GM20431 (cell line): Measurements from ENCODE around the gene ADK.

Experiments
- in situ Hi-C: fragments of 300-500 bp; cut with MseI, MboI; formaldehyde crosslinking; loops from one replicate; pipeline ENCODE4 v1.15.0; 2020; ENCODE audit warnings: low sequenced_read_pairs; ENCODE audit not compliant: unreplicated experiment

Gene ADK

GRCh38 chr10:74394416-74394969 lies 243.5 kb downstream of the ADK start:
- in situ Hi-C loops: no loop called here

GRCh38 chr10:74400186-74400585 lies 249.2 kb downstream of the ADK start:
- in situ Hi-C loops: no loop called here

- in situ Hi-C loops: no loop called here
Measured at GRCh38 chr10:74406006-74406405, 255.0 kb downstream of the ADK start.

GRCh38 chr10:74415146-74415839 lies 264.3 kb downstream of the ADK start:
- in situ Hi-C loops: no loop called here

- in situ Hi-C loops: no loop called here
Measured at GRCh38 chr10:74417397-74417796, 266.4 kb downstream of the ADK start.

- in situ Hi-C loops: no loop called here
Measured at GRCh38 chr10:74418285-74418872, 267.4 kb downstream of the ADK start.

- in situ Hi-C loops: no loop called here
Measured at GRCh38 chr10:74419491-74419951, 268.5 kb downstream of the ADK start.

GRCh38 chr10:74419958-74420375 lies 268.9 kb downstream of the ADK start:
- in situ Hi-C loops: no loop called here

- in situ Hi-C loops: no loop called here
Measured at GRCh38 chr10:74424565-74424964, 273.5 kb downstream of the ADK start.

GRCh38 chr10:74425456-74426001 lies 274.5 kb downstream of the ADK start:
- in situ Hi-C loops: no loop called here

GRCh38 chr10:74431816-74432215 lies 280.8 kb downstream of the ADK start:
- in situ Hi-C loops: no loop called here

GRCh38 chr10:74432841-74433594 lies 282.0 kb downstream of the ADK start:
- in situ Hi-C loops: no loop called here

GRCh38 chr10:74433595-74433956 lies 282.6 kb downstream of the ADK start:
- in situ Hi-C loops: no loop called here

- in situ Hi-C loops: no loop called here
Measured at GRCh38 chr10:74433993-74434392, 283.0 kb downstream of the ADK start.

- in situ Hi-C loops: no loop called here
Measured at GRCh38 chr10:74434547-74434946, 283.5 kb downstream of the ADK start.

- in situ Hi-C loops: no loop called here
Measured at GRCh38 chr10:74436523-74437170, 285.6 kb downstream of the ADK start.

GRCh38 chr10:74437822-74438221 lies 286.8 kb downstream of the ADK start:
- in situ Hi-C loops: no loop called here

- in situ Hi-C loops: no loop called here
Measured at GRCh38 chr10:74439213-74439612, 288.2 kb downstream of the ADK start.

- in situ Hi-C loops: no loop called here
Measured at GRCh38 chr10:74445493-74445892, 294.5 kb downstream of the ADK start.

GRCh38 chr10:74450602-74451001 lies 299.6 kb downstream of the ADK start:
- in situ Hi-C loops: no loop called here
